NCI-H345 treated with DMSO at 0.1 percent for 48 hours (cell line): ENCODE results near the gene FCGR2B.
"Not testable (repeated sequence)": the region's sequence is repeated elsewhere in the genome, so short reads cannot be mapped to it uniquely, and the experiment has no call there.

Experiments used
- DNase-seq: peaks from one replicate; lab custom pipeline; 2025; ENCODE audit not compliant: unreplicated experiment; lab: John Stamatoyannopoulos, UW

The FCGR2B gene

DNA sequence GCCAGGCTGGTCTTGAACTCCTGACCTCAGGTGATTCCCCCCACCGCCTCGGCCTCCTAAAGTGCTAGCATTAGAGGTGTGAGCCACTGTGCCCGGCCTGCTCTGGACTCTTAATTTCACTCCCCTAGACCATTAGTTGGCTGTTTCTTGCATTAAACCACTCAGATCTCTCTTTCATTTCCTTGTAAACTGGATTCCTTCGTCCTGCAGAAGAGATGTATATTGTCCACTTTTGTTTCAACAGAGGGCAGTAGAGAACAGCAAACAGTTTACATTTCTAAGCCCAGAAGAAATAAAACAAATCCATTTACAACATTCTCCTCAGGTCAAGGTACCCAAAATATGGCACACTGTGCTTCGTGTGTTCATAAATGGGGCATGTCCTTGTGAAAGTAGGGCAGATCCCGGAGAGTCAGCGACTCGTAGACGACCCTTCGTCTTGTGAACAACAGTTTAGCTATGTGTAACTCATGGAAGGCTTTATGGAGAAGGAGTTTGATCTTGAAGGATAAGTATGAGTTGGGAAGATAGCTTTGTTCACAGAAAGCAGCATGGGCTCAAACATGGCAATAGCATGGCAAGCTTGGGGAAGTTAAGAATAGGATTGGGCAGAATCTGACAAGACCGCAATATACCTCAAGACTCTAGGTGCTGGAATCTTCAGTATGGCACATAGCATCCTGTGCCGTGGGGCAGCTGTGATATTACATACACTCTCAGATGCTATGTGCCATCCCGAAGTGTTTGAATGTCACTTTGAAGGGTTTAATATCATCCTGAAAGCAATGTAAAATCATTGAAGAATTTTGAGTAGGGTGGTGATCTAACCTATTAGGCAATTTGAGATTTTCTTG lies 15.2 kb upstream of the FCGR2B start:
- not testable (repeated sequence) for DNase-seq

DNA sequence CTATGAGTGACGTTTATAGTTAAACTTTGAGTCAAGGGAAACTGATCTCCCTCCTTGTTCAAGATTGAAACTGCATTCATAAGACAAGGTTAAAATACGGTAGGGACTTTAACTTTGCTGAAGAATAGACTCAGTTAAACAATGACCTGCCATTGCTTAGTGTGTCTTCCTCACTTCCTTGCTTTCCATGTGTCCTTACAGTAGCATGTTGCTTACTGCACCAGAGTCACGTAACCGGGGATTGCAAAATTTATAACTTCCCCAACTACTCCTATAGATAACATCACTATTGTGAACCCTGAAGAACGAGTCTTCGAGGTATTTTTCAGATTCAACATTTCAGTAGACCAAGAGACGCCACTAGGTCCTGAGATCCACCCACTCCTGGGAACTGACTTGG lies 9.4 kb upstream of the FCGR2B start:
- not testable (repeated sequence) for DNase-seq

DNA sequence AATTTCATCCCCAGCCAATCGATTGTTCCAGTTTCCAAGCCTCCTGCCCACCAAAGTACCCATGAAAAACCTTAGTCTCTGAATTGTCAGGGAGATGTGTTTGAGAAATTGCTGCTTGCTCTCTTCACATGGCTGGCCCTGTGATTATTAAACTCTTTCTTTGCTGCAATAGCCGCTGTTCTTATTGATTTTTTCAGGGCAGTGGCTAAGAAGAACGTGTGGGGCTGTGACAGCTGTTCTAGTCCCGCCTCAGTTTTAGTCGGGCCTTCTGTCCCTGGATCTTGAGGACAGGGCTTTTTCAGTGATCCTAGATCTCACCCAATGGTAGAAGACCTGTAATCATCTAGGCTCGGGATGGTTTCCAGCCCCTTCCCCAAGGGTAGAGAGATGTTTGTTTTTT lies 9.0 kb upstream of the FCGR2B start:
- DNase-seq: not testable (repeated sequence)

DNA sequence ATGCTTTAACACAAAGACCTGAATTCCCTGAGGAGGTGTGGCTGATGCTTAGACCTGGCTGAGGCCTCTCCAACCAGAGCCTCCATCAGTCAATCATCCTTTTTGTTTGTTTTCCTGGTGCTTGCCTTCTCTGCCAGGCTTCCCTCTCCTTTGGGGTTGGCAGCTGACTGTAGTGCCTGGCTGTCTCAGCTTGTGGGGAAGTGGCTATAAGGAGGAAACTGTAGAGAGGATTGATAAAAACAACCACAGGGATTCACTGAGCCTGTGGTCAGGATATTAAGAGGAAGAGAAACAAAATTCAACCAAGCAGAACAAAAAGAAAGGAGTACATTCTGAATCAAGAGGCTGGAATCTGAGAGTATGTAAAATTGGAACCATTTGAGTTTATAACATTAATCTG lies 4.4 kb upstream of the FCGR2B start:
- DNase-seq: not testable (repeated sequence)

DNA sequence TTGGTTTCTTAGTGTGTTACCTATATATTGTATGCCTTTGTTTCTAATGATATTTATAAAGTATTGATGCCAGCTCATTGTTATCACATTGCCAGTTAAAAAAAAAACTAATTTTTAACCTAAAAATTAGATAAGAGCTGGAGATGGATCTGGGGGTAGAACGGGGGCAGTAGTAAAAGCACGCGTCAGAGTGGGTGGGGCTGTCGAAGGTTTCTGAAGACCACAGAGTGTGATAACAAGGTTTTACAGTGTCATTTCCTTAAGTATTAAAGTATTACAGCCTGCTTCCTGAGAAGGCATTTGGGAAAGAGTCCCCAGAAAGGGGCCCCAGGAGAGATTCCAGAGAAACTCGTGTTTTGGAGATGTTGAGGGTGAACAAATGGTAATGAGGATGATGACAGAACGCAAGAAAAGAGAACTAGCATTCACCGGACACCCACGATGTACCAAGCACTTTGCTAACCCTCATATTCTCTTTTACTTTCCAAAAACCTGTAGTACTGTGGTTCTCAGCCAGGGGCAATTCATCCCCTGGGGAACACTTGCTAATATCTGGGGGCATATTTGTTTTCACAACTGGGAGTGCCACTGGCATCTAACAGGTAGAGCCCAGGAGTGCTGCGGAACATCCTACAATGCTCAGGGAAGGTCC lies 1.2 kb upstream of the FCGR2B start:
- not testable (repeated sequence) for DNase-seq

DNA sequence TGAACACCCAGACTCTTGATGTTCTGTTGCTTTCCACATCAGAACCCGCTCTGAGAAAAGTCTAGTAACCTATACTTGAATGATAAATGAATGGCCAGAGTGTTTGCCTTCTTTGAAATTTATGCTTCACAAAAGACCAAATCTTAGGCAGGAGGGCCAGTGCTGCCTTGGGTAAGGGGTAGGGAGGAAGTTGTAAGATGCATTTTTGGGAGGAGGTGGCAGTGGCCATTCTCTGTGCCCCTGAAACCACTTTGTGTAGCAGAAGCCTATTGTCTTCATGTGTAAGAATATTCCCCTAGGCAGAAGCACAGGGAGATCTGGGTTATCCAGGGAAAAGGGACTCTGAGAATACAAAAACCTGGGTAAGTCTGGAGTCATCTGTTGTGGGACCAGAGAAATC lies 626 bp downstream of the FCGR2B start:
- DNase-seq: not testable (repeated sequence)

DNA sequence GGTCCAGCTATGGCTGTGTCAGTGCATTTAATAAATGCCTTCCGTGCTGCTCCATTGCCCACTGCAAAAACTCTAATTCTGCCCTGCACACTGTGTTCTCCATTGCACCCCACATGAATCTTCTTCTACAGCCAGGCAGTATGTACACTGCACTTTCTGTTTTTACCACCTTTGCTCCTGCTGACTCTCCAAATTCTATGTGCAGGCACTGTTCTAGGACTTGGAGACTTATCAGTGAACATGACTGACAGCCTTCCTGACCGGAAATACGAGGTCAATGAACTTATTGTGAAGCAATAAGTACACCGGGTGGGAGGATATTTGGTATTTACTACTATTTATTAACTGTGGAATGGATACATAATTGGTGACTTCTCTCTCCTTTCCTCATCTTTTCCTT lies 1.7 kb downstream of the FCGR2B start:
- DNase-seq: not testable (repeated sequence)

DNA sequence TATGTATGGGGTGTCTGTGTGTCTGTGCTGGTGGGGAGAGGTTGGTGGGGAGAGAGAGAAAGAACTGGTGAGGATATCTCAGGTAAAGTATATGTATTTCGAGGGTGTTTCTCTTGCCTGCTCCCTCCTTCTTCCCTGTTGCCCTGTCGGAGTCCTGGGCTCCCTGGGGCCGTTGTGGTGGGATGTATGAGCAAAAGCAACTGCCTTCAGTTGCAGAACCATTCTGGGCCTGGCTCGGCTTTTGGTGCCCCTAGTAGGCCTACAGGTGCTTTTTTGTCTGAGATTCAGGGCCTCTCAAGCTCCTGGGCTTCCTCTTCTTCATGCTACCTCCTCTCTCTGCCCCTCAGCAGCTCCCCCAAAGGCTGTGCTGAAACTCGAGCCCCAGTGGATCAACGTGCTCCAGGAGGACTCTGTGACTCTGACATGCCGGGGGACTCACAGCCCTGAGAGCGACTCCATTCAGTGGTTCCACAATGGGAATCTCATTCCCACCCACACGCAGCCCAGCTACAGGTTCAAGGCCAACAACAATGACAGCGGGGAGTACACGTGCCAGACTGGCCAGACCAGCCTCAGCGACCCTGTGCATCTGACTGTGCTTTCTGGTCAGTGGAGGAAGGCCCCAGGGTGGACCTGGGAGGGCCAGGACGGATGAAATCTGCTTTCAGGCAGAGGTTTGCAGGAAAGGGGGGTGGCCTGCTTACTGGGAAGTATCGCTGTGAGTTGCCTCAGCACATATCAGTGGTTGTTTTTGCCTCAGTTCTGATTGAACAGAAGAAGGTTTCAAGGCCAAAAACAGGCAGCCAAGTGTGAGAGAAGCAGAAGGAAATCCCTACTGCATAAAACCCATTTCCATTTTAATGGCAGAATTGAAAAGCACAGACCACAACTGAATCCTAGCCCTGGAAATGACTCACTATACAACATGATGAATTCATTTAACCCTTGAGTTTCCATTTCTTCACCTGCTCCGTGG lies 8.4 kb downstream of the FCGR2B start:
- not testable (repeated sequence) for DNase-seq

DNA sequence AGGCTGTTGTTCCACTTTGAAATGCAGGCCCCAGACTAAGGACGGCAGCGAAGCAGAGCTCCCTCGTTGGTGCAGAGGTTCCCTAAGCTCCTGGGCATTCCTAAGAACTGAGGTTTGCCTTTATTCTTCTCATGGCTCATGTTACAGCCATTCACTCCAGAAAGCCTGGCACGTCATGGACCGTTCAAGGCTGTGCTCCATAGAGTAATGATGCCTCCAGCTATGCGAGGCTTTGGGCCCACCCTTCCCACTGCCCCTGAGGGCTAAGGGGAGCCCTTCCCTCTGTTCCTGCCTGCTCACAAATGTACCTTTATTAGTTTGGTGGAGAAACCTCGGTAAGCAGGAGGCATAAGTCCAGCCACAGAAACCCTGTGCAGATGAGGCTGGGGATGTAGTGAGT lies 10.5 kb downstream of the FCGR2B start:
- DNase-seq: not testable (repeated sequence)

DNA sequence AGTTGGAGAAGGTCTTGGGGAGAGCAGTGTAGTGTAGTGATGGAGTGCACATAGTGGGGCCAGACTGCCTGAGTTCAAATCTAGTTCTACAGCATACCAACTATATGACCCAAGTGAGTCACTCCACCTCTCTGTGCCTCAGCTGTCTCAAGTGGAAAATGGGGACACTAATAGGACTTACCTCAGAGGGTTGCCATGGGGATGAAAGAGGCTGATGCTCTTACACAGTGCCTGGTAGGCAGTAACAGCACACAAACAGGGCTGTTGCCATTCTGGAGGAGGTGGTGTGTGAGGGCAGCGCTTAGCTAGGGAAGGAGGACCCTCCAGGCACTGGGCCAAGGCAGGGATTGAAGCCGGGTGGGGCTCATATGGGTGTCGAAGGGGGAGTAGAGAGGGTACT lies 11.5 kb downstream of the FCGR2B start:
- DNase-seq: not testable (repeated sequence)

DNA sequence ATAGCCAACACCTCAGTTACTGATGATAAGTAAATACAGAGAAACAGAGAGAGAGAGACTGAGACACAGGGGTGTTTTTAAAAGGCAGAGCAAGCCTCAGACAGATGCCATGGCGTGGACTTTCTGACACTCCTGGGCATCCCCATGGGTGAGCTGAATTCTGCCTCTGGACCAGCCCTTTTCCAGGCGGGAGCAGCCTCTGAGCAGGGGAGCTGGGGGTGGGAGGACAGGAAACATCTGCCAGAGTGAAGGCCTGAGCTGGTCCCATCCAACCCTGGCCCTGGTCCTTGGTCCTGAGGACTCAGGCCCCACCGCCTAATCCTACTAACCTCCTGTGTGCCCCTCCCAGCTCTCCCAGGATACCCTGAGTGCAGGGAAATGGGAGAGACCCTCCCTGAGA lies 12.0 kb downstream of the FCGR2B start:
- not testable (repeated sequence) for DNase-seq

DNA sequence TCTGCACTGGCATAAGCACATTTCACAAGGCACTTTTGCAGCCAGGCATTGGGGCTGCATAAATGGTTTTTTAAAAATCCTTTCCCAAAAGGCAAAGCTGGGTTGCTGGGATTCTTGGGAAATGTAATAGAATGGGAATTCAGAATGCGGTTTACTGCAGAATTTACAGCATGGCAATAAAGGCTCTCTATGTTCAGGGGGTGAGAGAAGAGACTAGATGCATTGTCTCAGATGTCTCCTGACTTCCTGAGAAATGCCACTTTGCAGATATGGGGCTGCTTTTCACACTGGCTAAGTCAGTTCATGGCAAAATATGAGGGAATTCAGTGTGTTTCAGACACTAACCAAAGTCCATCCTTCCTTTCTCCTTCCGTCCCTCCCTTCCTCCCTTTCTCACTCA lies 13.5 kb downstream of the FCGR2B start:
- DNase-seq: no peak

DNA sequence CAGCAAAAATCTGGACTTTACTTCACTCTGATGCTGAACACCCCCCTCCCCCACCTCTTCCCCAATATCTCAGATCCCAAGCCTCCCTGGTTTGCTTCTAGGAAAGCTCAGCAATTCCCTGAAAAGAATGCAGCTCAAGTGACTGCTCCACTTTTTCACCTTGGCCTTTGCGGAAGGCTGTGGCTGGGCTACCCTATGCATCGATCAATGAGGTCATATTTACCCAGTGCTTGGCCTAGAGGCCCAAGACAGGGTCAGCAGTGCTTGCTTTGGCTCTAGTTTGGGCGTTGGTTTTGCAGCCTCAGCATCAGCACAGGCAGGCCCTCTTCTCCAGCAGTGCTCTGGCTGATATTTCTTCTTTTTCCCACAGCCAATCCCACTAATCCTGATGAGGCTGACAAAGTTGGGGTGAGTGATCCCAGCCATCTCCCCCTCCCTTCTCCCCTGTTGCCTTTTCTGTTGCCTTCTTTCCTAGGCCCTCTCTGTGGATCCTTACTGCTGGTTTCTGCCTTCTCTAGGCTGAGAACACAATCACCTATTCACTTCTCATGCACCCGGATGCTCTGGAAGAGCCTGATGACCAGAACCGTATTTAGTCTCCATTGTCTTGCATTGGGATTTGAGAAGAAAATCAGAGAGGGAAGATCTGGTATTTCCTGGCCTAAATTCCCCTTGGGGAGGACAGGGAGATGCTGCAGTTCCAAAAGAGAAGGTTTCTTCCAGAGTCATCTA lies 14.2 kb downstream of the FCGR2B start:
- DNase-seq: no peak

DNA sequence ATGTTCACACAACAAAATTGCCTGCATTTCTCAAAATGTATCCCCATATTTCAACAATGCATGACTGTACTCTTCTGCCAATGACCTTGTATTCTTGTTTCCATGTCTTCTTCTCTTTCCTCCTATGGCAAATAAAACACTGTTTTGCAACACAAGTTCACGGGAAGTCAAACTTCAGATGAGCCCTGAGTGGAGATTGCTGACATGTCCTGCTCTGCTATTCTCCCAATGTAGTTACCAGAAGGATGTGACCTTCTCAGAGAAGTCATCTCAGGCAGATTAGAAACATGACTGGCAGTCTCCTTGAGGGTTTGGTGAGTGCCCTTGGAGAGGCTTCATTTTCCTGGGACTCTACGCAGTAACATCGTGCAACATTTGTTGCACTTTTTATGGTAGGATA lies 15.6 kb downstream of the FCGR2B start:
- no peak for DNase-seq

DNA sequence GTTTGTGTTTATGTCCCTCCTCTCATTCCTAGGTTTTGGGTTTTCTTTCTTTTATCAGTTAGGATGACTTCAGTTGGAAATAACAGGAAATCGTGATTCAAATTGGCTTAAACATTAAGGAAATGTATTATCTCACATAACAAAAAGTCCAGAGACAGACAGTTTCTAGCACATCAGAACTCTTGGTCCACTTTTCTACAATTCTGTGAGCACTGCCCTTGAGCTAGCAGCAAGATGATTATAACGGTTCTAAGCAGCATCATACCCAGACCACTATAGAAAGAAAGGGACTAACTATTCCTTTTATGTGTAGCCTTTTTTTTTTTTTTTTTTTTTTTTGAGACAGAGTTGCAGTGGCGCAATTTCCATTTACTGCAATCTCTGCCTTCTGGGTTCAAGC lies 18.9 kb downstream of the FCGR2B start:
- DNase-seq: no peak

DNA sequence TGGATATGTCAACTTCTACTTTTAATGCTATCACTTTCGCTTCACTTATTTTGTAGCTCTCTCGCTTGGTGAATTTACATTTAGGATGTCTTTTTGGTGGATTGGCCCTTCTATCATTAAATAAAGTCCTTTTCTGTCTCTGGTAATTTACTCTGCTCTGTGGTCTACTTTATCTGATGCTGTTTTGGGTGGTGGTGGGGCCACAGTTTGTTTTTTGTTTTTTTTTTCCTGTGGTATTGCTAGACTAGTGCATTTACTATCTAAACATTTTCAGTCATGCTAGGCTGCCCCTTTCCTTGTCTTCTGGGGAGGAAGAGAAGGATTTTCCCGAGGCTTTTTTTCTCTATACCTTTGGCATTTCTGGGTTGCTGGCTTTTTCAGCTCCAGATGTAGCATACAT lies 26.0 kb downstream of the FCGR2B start:
- DNase-seq: no peak

DNA sequence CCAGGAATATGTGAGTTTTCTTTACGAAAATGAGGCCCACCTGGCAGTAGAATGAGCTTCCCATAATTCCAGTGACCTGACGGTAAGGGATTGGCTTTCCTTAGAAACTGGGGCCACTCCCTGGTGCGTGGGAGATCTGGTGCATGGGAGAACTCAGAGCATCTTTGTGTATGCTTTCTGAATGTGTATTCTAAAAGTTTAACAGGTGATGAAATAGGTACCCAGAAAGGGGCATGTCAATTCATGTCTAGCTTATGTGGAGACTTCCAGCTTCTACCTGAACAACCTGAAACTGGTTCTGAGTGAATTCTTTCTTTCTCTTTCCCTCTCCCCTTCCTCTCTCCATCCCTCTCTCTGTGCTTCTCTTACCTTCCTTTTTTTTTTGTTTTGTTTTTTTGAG lies 28.9 kb downstream of the FCGR2B start:
- DNase-seq: no peak

DNA sequence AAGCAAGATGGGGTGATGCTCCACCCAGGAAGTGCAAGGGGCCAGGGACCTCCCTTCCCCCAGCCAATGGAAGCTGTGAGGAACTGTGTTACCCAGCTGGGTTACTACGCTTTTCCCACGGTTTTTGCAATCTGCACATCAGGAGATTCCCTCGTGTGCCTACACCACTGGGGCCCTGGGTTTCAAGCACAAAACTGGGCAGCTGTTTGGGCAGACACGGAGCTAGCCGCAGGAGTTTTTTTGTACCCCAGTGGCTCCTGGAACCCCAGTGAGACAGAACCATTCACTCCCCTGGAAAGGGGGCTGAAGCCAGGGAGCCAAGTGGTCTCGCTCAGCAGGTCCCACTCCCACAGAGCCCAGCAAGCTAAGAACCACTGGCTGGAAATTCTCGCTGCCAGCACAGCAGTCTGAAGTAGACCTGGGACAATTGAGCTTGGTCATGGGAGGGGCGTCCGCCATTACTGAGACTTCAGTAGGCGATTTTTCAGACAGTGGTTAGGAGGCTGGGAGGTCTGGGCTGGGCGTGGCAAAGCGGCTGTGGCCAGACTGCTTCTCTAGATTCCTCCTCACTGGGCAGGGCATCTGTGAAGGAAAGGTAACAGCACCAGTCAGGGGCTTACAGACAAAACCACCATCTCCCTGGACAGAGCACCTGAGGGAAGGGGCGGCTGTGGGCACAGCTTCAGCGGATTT lies 30.2 kb downstream of the FCGR2B start:
- DNase-seq: not testable (repeated sequence)

DNA sequence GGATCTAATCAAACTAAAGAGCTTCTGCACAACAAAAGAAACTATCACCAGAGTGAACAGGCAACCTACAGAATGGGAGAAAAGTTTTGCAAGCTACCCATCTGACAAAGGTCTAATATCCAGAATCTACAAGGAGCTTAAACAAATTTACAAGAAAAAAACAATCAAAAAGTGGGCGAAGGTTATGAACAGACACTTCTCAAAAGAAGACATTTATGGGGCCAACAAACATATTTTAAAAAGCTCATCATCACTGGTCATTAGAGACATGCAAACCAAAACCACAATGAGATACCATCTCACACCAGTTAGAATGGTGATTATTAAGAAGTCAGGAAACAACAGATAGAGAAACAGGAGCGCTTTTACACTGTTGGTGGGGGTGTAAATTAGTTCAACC lies 35.4 kb downstream of the FCGR2B start:
- not testable (repeated sequence) for DNase-seq

DNA sequence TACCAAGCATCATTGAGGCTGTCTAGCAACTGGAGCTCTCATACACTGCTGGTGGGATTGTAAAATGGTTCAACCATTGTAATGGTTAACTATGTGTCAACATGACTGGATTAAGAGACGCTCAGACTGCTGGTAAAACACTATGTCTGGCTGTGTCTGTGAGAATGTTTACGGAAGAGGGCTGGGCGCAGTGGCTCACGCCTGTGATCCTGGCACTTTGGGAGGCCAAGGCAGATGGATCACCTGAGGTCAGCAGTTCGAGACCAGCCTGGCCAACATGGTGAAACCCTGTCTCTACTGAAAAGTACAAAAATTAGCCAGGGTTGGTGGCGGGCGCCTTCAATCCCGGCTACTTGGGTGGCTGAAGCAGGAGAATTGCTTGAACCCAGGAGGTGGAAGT lies 39.3 kb downstream of the FCGR2B start:
- no peak for DNase-seq
